SK-N-SH (cell line): ENCODE measurements around the gene INPP5E. TPM values are rescaled to one million over a fixed set of nuclear protein-coding genes. Genes with fewer than 3 reads are reported as not detected.

Source experiments
- CTCF ChIA-PET: fragments of 300-600, 350-600 bp; formaldehyde crosslinking; extraction: SDS; loops from one replicate; lab custom pipeline; 2021; lab: Yijun Ruan, JAX
- POLR2A ChIA-PET: fragments of 350-600 bp; sonication (Branson Sonifier 250); formaldehyde crosslinking; extraction: SDS; loops from one replicate; lab custom pipeline; 2020; ENCODE audit warnings: antibody characterized with exemption, inconsistent platforms; lab: Yijun Ruan, JAX
- DNase-seq: peaks from one replicate; pipeline ENCODE4 v3.0.0; 2012
- H2AFZ ChIP-seq: fragments of 200-600 bp; sonication (generic); 2 replicates; pipeline ENCODE4 v1.8.1; 2016; ENCODE audit warnings: antibody characterized with exemption, mild to moderate bottlenecking, low read depth
- H3F3A ChIP-seq: fragments of 200-600 bp; sonication (generic); replicated peaks from 2 replicates; pipeline ENCODE3; 2016; ENCODE audit warnings: antibody characterized with exemption, mild to moderate bottlenecking; ENCODE audit not compliant: insufficient read depth
- H3K27ac ChIP-seq, 2 experiments: fragments of 200-500 bp in 1 of 2; fragments of 200-600 bp in 1 of 2; sonication (Bioruptor generic) in 1 of 2; sonication (generic), shearing (Covaris generic) in 1 of 2; 2 replicates each; pipeline versions ENCODE4 v1.5.1 to v1.6.1; 2014 to 2016; ENCODE audit warnings: low read depth in 2 of 2, inconsistent platforms in 1 of 2, low read length in 1 of 2, mild to moderate bottlenecking in 1 of 2, mixed read lengths in 1 of 2
- H3K27me3 ChIP-seq: fragments of 200-600 bp; sonication (generic), shearing (Covaris generic); 2 replicates; pipeline ENCODE4 v1.6.1; 2016; ENCODE audit warnings: mixed run types; ENCODE audit not compliant: insufficient read depth
- H3K36me3 ChIP-seq, 2 experiments: fragments of 200-500 bp in 1 of 2; fragments of 200-600 bp in 1 of 2; sonication (Bioruptor generic) in 1 of 2; sonication (generic) in 1 of 2; replicated peaks in 1 of 2; 2 replicates each; pipeline versions ENCODE3 to v1.5.1; 2014 to 2016; ENCODE audit warnings: low read length in 1 of 2, mild to moderate bottlenecking in 1 of 2; ENCODE audit not compliant: insufficient read depth in 2 of 2, control insufficient read depth in 1 of 2
- H3K4me1 ChIP-seq, 2 experiments: fragments of 200-500 bp in 1 of 2; fragments of 200-600 bp in 1 of 2; sonication (Bioruptor generic) in 1 of 2; sonication (generic), shearing (Covaris generic) in 1 of 2; 2 replicates each; pipeline versions ENCODE4 v1.5.1 to v1.6.1; 2014 to 2016; ENCODE audit warnings: low read depth in 1 of 2, low read length in 1 of 2, mixed run types in 1 of 2; ENCODE audit not compliant: insufficient read depth in 2 of 2, control insufficient read depth in 1 of 2
- H3K4me2 ChIP-seq: fragments of 200-600 bp; sonication (generic), shearing (Covaris generic); 2 replicates; pipeline ENCODE4 v1.6.1; 2017; ENCODE audit warnings: mixed run types
- H3K4me3 ChIP-seq, 2 experiments: fragments of 200-500 bp in 1 of 2; fragments of 200-600 bp in 1 of 2; sonication (Bioruptor generic) in 1 of 2; sonication (generic), shearing (Covaris generic) in 1 of 2; 2 replicates each; pipeline versions ENCODE4 v1.5.1 to v1.8.1; 2014 to 2016; ENCODE audit warnings: low read depth in 2 of 2, inconsistent platforms in 1 of 2, low read length in 1 of 2, mild to moderate bottlenecking in 1 of 2, mixed read lengths in 1 of 2, moderate library complexity in 1 of 2
- H3K79me2 ChIP-seq: fragments of 200-600 bp; sonication (generic); 2 replicates; pipeline ENCODE4 v1.8.1; 2017; ENCODE audit warnings: mild to moderate bottlenecking; ENCODE audit not compliant: insufficient read depth
- H3K9ac ChIP-seq: fragments of 200-600 bp; sonication (generic); 2 replicates; pipeline ENCODE4 v1.6.1; 2017; ENCODE audit warnings: mixed run types
- H3K9me2 ChIP-seq: fragments of 200-600 bp; sonication (generic); 2 replicates; pipeline ENCODE4 v1.6.1; 2017; ENCODE audit warnings: mixed run types
- H3K9me3 ChIP-seq: fragments of 200-600 bp; sonication (generic); 2 replicates; pipeline ENCODE4 v1.6.1; 2017; ENCODE audit warnings: mixed run types, mild to moderate bottlenecking, moderate library complexity
- H4K20me1 ChIP-seq: fragments of 200-600 bp; sonication (generic); 2 replicates; pipeline ENCODE4 v1.6.1; 2017; ENCODE audit warnings: mild to moderate bottlenecking, mixed run types; ENCODE audit not compliant: insufficient read depth
- CHD2 ChIP-seq: fragments of 150-350 bp; IDR thresholded peaks from 2 replicates; pipeline ENCODE4 v1.6.1; 2018; ENCODE audit warnings: low read length; ENCODE audit not compliant: partially characterized antibody
- CTCF ChIP-seq: fragments of 200-600 bp; sonication (generic); IDR thresholded peaks from 2 replicates; pipeline ENCODE4 v1.6.1; 2017; ENCODE audit warnings: antibody characterized with exemption, mild to moderate bottlenecking, moderate library complexity
- ELF1 ChIP-seq: IDR thresholded peaks from 2 replicates; pipeline ENCODE4 v1.4.0; 2012
- EP300 ChIP-seq, 2 experiments: IDR thresholded peaks; 2 replicates each; pipeline versions ENCODE4 v1.4.0 to v1.6.1; 2012; ENCODE audit warnings: borderline replicate concordance in 1 of 2, low read depth in 1 of 2, low read length in 1 of 2
- EZH2phosphoT487 ChIP-seq: fragments of 200-600 bp; sonication (generic); IDR thresholded peaks from 2 replicates; pipeline ENCODE4 v1.6.1; 2017; ENCODE audit warnings: low read depth, mixed run types, mild to moderate bottlenecking, antibody characterized with exemption, moderate library complexity, borderline replicate concordance
- FOXJ3 ChIP-seq: sonication (generic); formaldehyde crosslinking; IDR thresholded peaks from 2 replicates; pipeline ENCODE4 v1.5.1; 2020; ENCODE audit warnings: mild to moderate bottlenecking, missing genetic modification reagents
- GABPA ChIP-seq: IDR thresholded peaks from 2 replicates; pipeline ENCODE4 v1.4.0; 2012; ENCODE audit warnings: low read depth, mild to moderate bottlenecking
- GATA2 ChIP-seq: sonication (generic); formaldehyde crosslinking; IDR thresholded peaks from 2 replicates; pipeline ENCODE4 v1.5.0; 2020; ENCODE audit warnings: mild to moderate bottlenecking, missing genetic modification reagents
- JUND ChIP-seq: IDR thresholded peaks from 2 replicates; pipeline ENCODE4 v1.4.0; 2012
- MEF2A ChIP-seq: IDR thresholded peaks from 2 replicates; pipeline ENCODE4 v1.4.0; 2012; ENCODE audit warnings: low read depth, borderline replicate concordance
- MXI1 ChIP-seq: IDR thresholded peaks from 2 replicates; pipeline ENCODE4 v1.6.1; 2012; ENCODE audit warnings: mild to moderate bottlenecking, low read depth, low read length, improper control_type of control experiment
- NFIC ChIP-seq: IDR thresholded peaks from 2 replicates; pipeline ENCODE4 v1.4.0; 2012; ENCODE audit warnings: borderline replicate concordance
- NRF1 ChIP-seq: IDR thresholded peaks from 2 replicates; pipeline ENCODE4 v1.6.1; 2012; ENCODE audit warnings: low read depth, mild to moderate bottlenecking, low read length
- RAD21 ChIP-seq: IDR thresholded peaks from 2 replicates; pipeline ENCODE4 v1.6.1; 2012; ENCODE audit warnings: mild to moderate bottlenecking, low read length
- SMC3 ChIP-seq: IDR thresholded peaks from 2 replicates; pipeline ENCODE4 v1.6.1; 2012; ENCODE audit warnings: low read depth, low read length, improper control_type of control experiment
- TEAD4 ChIP-seq: IDR thresholded peaks from 2 replicates; pipeline ENCODE4 v1.4.0; 2012; ENCODE audit warnings: mild to moderate bottlenecking, borderline replicate concordance; ENCODE audit not compliant: insufficient read depth
- USF2 ChIP-seq: fragments of 150-350 bp; IDR thresholded peaks from 2 replicates; pipeline ENCODE4 v1.6.1; 2017; ENCODE audit warnings: antibody characterized with exemption, low read length, low read depth, borderline replicate concordance
- WGBS: methylation state at CpG from one replicate; pipeline ENCODE4 v1.1.6; 2017; ENCODE audit warnings: low lambda C conversion rate; 5-methylcytosine and 5-hydroxymethylcytosine counted together
- polyA plus RNA-seq, 3 experiments: library from polyadenylated mRNA; depleted of rRNA; stranded (reverse); fragments of >200 nt; gene quantifications; 2 replicates each; pipeline ENCODE4 v1.2.3, GENCODE V29; 2012
- TF ChIP-seq, protein P1 (sequence below): IDR thresholded peaks from 2 replicates; pipeline ENCODE4 v1.4.0; 2012; ENCODE audit warnings: low read depth, borderline replicate concordance

INPP5E gene
- polyA plus RNA-seq, 1 of the 3 experiments (the other 2 are of a cell fraction), result 12.8 TPM

GRCh38 chr9:136447173-136447778 is 7.6 kb upstream of the INPP5E start:
- Histone ChIP-seq H3K9me3 (no peaks in the 10 kb centered on the region), H3K4me3 (no peak overlapping the region), H3K36me3 (peaks cover 47 to 79% of the 10 kb centered on the region in 2 experiments), H3K27ac (no peak overlapping the region), H4K20me1 (no peaks in the 10 kb centered on the region), H3K4me1 (no peaks in the 10 kb centered on the region), H3K9me2 (no peaks in the 10 kb centered on the region), H3K27me3 (no peaks in the 10 kb centered on the region), H3K79me2 (no peaks in the 10 kb centered on the region; the same call in 1 of the 2 replicates), H3K4me2 (no peak overlapping the region)
- 93% methylated on average over 24 of the region's 27 CpGs for WGBS
- ChIA-PET CTCF (interaction anchor here (1.0 kb wide), 1 partner anchor 9 kb away, joined by 4 read pairs; no protein-coding TSS in a partner anchor), POLR2A (interaction anchor here (0.7 kb wide), 1 partner anchor 11 kb away, joined by 3 read pairs; no protein-coding TSS in a partner anchor)
- no peak for DNase-seq
- TF ChIP-seq, protein P1, sequence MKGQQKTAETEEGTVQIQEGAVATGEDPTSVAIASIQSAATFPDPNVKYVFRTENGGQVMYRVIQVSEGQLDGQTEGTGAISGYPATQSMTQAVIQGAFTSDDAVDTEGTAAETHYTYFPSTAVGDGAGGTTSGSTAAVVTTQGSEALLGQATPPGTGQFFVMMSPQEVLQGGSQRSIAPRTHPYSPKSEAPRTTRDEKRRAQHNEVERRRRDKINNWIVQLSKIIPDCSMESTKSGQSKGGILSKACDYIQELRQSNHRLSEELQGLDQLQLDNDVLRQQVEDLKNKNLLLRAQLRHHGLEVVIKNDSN, result no peak
- TF ChIP-seq GATA2 (CRISPR knock-in tag) (no peak), CHD2 (no peak), TEAD4 (no peak), NFIC (no peak), CTCF (no peak), FOXJ3 (CRISPR knock-in tag) (no peak), MXI1 (no peak), EP300 (IDR thresholded peaks at IDR 0.05; ENCODE audit: borderline replicate concordance in 1 of 2, low read depth in 1 of 2, low read length in 1 of 2) (no peak), GABPA (no peak), SMC3 (no peak), MEF2A (no peak), ELF1 (no peak), RAD21 (no peak), JUND (no peak)
- TF ChIP-seq, all 33 proteins: peak for 0
- no peak overlapping the region for H3K9ac ChIP-seq
- H2AFZ ChIP-seq, result no peak overlapping the region
- H3F3A ChIP-seq, result peaks cover 5% of the 10 kb centered on the region

DNA sequence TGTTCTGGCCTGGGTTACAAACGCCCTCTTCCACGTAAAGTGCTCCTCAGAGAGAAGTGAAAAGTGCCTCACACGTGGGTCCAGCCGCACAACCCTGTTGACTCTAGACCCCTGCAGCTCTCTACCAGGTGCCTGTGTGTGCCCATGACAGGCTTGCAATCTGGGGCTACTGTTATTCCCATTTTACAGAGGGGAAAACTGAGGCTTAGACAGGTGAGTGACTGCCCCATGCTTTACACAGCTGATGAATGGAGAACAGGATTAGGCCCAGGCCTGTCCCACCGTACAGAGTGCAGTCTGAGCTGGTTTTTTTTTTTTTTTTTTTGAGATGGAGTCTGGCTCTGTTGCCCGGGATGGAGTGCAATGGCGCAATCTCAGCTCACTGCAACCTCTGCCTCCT is 6.2 kb upstream of the INPP5E start:
- H3K9me3 ChIP-seq, result no peaks in the 10 kb centered on the region
- no peak overlapping the region for H2AFZ ChIP-seq
- H3K27ac ChIP-seq, result no peak overlapping the region
- peaks cover 12% of the 10 kb centered on the region for H4K20me1 ChIP-seq
- H3F3A ChIP-seq, result peaks cover 20% of the 10 kb centered on the region
- POLR2A ChIA-PET, result no interaction called here
- H3K27me3 ChIP-seq, result no peaks in the 10 kb centered on the region
- no peaks in the 10 kb centered on the region; the same call in 1 of the 2 replicates for H3K79me2 ChIP-seq
- H3K4me2 ChIP-seq, result no peak overlapping the region
- no peak overlapping the region for H3K9ac ChIP-seq
- no peak for DNase-seq
- H3K4me3 ChIP-seq, result no peak overlapping the region
- CTCF ChIA-PET, result interaction anchor here (0.9 to 1.8 kb wide), 3 partner anchors 36 to 42 kb away, joined by 3 to 5 read pairs (median 4); no protein-coding TSS in a partner anchor
- no peaks in the 10 kb centered on the region for H3K4me1 ChIP-seq
- H3K9me2 ChIP-seq, result no peaks in the 10 kb centered on the region
- peaks cover 43 to 82% of the 10 kb centered on the region in 2 experiments for H3K36me3 ChIP-seq
- TF ChIP-seq EZH2phosphoT487 (no peak), USF2 (no peak), CTCF (no peak), FOXJ3 (CRISPR knock-in tag) (no peak), MEF2A (no peak), NRF1 (no peak)
- TF ChIP-seq, protein P1, result no peak
- TF ChIP-seq, all 33 proteins: peak for 0
- 96% methylated on average over 7 of the region's 7 CpGs for WGBS
